A673 (cell line): ENCODE measurements around the gene ERFL. TPM values are rescaled to one million over a fixed set of nuclear protein-coding genes. Genes with fewer than 3 reads are reported as not detected.

ENCODE experiments used
- BruUV-seq: library from RNA; stranded (reverse); fragments of 400-500 nt; replicated peaks from 2 replicates; lab custom pipeline; 2021; lab: Mats Ljungman, UMichigan
- CTCF ChIA-PET: fragments of 300-600 bp; sonication (Branson Sonifier 250); formaldehyde crosslinking; loops from one replicate; lab custom pipeline; 2022; ENCODE audit warnings: antibody characterized with exemption; lab: Charles Lee
- POLR2A ChIA-PET: fragments of 300-600 bp; sonication (Branson Sonifier 250); formaldehyde crosslinking; loops from one replicate; lab custom pipeline; 2022; ENCODE audit warnings: antibody characterized with exemption; ENCODE audit not compliant: low non-redundant PET; lab: Charles Lee
- DNase-seq: peaks from one replicate; pipeline ENCODE4 v3.0.0-alpha.2; 2015; ENCODE audit warnings: low spot score
- H3K27ac ChIP-seq: fragments of 200-600 bp; sonication (generic); 2 replicates; pipeline ENCODE4 v1.5.1; 2016; ENCODE audit warnings: mixed run types, low read depth, mild to moderate bottlenecking, mixed read lengths, antibody characterized with exemption, low read length; ENCODE audit not compliant: poor library complexity, severe bottlenecking
- H3K27me3 ChIP-seq: fragments of 200-600 bp; sonication (generic); replicated peaks from 2 replicates; pipeline ENCODE4 v1.6.1; 2017; ENCODE audit warnings: mixed run types, low read depth, mild to moderate bottlenecking, mixed read lengths, antibody characterized with exemption, low read length; ENCODE audit not compliant: insufficient read depth, poor library complexity
- H3K36me3 ChIP-seq: fragments of 200-600 bp; sonication (generic); 2 replicates; pipeline ENCODE4 v1.6.1; 2016; ENCODE audit warnings: mixed run types, mild to moderate bottlenecking, mixed read lengths, antibody characterized with exemption, low read length; ENCODE audit not compliant: insufficient read depth, poor library complexity, severe bottlenecking
- H3K4me1 ChIP-seq: fragments of 200-600 bp; sonication (generic); 2 replicates; pipeline ENCODE4 v1.6.1; 2017; ENCODE audit warnings: mixed run types, mild to moderate bottlenecking, mixed read lengths, antibody characterized with exemption, low read length; ENCODE audit not compliant: insufficient read depth, poor library complexity, severe bottlenecking
- H3K4me3 ChIP-seq: fragments of 200-600 bp; sonication (generic); 2 replicates; pipeline ENCODE4 v1.5.1; 2016; ENCODE audit warnings: low read depth, mixed run types, mild to moderate bottlenecking, mixed read lengths, low read length; ENCODE audit not compliant: poor library complexity, severe bottlenecking
- H3K9me3 ChIP-seq: fragments of 200-600 bp; sonication (generic); 2 replicates; pipeline ENCODE4 v1.6.1; 2016; ENCODE audit warnings: mixed run types, low read depth, mild to moderate bottlenecking, mixed read lengths, antibody characterized with exemption, low read length; ENCODE audit not compliant: poor library complexity, severe bottlenecking
- EZH2 ChIP-seq: fragments of 200-600 bp; sonication (generic); IDR thresholded peaks from 2 replicates; pipeline ENCODE4 v1.6.1; 2017; ENCODE audit warnings: borderline replicate concordance, low read depth, mild to moderate bottlenecking, mixed read lengths, antibody characterized with exemption, low read length; ENCODE audit not compliant: poor library complexity, severe bottlenecking
- intact Hi-C: fragments of 100-400 bp; cut with micrococcal nuclease; formaldehyde crosslinking; loops from one replicate; pipeline ENCODE4 v1.10.0; 2022; ENCODE audit not compliant: unreplicated experiment
- total RNA-seq: library from RNA; stranded (reverse); gene quantifications from 2 replicates; pipeline ENCODE4 v1.2.3, GENCODE V29; 2021
- TF ChIP-seq, protein P1 (sequence below): fragments of 300-800, 200-600 bp; sonication (generic); conservative IDR thresholded peaks from 2 replicates; pipeline ENCODE4 v1.5.1; 2017; ENCODE audit warnings: low read depth, mild to moderate bottlenecking, antibody characterized with exemption, low read length, moderate library complexity, mixed read lengths

The ERFL gene
- total RNA-seq, 1 experiment from 2014 or later = 0.95 TPM

DNA sequence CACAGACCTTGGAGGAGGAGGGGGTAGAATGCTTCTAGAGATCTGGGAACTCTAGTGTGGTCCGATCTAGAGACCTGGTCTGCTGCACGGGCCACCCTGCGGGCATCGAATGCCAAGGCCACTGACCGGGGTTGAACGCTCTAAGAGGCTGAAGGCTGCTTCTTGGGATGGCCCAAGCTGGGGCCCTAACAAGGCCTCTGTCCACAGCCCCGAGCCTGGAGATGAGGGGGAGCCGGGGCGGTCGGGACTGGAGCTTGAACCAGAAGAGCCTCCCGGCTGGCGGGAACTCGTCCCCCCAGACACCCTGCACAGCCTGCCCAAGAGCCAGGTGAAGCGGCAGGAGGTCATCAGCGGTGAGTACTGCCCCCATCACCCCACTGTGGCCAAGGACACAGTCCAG, 30.0 kb downstream of the ERFL start:
- CTCF ChIA-PET = no interaction called here
- DNase-seq = no peak
- no peaks in the 10 kb centered on the region for H3K4me1 ChIP-seq
- intact Hi-C loops = no loop called here
- no peaks in the 10 kb centered on the region for H3K9me3 ChIP-seq
- no peaks in the 10 kb centered on the region for H3K27me3 ChIP-seq
- TF ChIP-seq EZH2 = no peak
- TF ChIP-seq, protein P1, sequence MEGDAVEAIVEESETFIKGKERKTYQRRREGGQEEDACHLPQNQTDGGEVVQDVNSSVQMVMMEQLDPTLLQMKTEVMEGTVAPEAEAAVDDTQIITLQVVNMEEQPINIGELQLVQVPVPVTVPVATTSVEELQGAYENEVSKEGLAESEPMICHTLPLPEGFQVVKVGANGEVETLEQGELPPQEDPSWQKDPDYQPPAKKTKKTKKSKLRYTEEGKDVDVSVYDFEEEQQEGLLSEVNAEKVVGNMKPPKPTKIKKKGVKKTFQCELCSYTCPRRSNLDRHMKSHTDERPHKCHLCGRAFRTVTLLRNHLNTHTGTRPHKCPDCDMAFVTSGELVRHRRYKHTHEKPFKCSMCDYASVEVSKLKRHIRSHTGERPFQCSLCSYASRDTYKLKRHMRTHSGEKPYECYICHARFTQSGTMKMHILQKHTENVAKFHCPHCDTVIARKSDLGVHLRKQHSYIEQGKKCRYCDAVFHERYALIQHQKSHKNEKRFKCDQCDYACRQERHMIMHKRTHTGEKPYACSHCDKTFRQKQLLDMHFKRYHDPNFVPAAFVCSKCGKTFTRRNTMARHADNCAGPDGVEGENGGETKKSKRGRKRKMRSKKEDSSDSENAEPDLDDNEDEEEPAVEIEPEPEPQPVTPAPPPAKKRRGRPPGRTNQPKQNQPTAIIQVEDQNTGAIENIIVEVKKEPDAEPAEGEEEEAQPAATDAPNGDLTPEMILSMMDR = no peak
- H3K27ac ChIP-seq = no peak overlapping the region
- no TSS peak for BruUV-seq
- H3K4me3 ChIP-seq = no peak overlapping the region
- POLR2A ChIA-PET = no interaction called here
- peaks cover 64% of the 10 kb centered on the region for H3K36me3 ChIP-seq

DNA sequence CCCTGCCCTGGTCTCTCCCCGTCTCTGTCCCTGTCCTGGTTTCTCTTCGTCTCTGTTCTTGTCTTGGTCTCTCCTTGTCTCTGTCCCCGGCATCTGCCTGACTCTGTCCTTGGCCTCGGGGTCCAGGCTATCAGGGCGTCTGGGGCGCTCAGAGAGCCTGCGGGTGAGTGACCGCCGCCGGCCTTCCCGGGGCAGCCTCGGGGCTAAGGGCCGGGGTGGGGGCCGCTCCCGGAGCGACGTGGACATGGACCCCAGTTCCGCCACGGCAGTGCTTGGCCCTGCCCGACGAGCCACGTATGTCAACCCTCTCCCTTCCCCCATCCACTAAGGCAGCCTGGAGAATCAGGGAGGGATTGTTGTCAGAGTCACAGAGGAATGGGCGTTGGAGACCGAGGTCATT, 30.4 kb downstream of the ERFL start:
- Histone ChIP-seq H3K4me3 (no peak overlapping the region), H3K4me1 (no peaks in the 10 kb centered on the region), H3K27me3 (no peaks in the 10 kb centered on the region), H3K27ac (no peak overlapping the region), H3K9me3 (no peaks in the 10 kb centered on the region), H3K36me3 (peaks cover 62% of the 10 kb centered on the region)
- POLR2A ChIA-PET = no interaction called here
- BruUV-seq = no TSS peak
- intact Hi-C loops = no loop called here
- DNase-seq = no peak
- CTCF ChIA-PET = no interaction called here
- no peak for TF ChIP-seq EZH2
- TF ChIP-seq, protein P1 = no peak

DNA sequence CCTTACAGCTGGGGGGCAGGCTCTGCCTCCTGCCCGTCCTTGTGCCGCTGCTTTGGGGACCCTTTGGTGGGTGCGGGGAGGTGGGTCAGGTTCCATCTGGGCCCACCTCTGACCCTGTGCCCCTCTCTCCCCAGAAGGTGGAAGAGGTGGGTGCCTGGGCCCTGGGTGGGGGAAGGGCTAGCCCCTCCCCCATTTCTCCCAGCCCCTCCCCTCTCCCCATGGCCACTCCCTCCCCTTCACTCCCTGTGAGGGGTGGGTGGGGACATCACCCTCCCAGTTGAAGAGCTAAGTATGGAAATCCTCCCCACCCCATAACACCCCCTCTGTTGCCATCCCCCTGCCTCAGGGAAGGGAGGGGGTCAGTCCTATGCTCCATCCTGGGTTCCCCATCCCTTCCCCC, 31.1 kb downstream of the ERFL start:
- Histone ChIP-seq H3K4me3 (no peak overlapping the region), H3K4me1 (no peaks in the 10 kb centered on the region), H3K9me3 (no peaks in the 10 kb centered on the region), H3K36me3 (peaks cover 63% of the 10 kb centered on the region), H3K27ac (no peak overlapping the region), H3K27me3 (no peaks in the 10 kb centered on the region)
- no peak for DNase-seq
- CTCF ChIA-PET = interaction anchor here (0.5 kb wide), 2 partner anchors 199 to 244 kb away, joined by 3 to 4 read pairs; no protein-coding TSS in a partner anchor
- TF ChIP-seq EZH2 = no peak
- TF ChIP-seq, protein P1 = no peak
- intact Hi-C loops = no loop called here
- no TSS peak for BruUV-seq
- POLR2A ChIA-PET = no interaction called here
